AG10803 (cell line): Measurements from ENCODE around the gene DAPK2.

ENCODE experiments used
- DNase-seq: peaks from one replicate; pipeline ENCODE4 v3.0.0; 2010; ENCODE audit warnings: low read depth
- H3K4me3 ChIP-seq: 2 replicates; pipeline ENCODE4 v1.5.1; 2011; ENCODE audit warnings: mild to moderate bottlenecking, low read length, control low read depth
- CTCF ChIP-seq: conservative IDR thresholded peaks from 2 replicates; pipeline ENCODE4 v1.5.1; 2011; ENCODE audit warnings: mild to moderate bottlenecking, low read length, control low read depth, inconsistent platforms

The DAPK2 gene

DNA sequence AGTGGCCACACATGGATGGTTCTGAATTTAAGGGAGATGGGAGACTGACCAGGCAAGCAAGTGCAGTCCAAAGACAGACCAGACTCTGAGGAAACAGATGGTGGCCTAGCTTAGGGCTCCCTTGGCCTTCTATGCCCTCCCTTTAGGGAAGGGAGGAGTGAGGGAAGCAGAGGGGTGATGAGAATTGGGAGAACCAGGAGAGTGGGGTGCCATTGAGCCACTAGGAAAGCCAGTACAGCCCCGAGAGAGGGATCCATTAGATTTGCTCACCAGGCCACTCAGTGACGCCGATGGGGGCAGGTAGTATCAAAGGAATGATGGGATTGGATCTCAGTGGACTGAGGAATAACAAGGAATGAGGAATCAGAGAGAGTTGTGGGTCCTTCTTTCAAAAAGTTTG lies 182.1 kb downstream of the DAPK2 start:
- TF ChIP-seq CTCF = no peak
- no peak overlapping the region for H3K4me3 ChIP-seq
- no peak for DNase-seq

DNA sequence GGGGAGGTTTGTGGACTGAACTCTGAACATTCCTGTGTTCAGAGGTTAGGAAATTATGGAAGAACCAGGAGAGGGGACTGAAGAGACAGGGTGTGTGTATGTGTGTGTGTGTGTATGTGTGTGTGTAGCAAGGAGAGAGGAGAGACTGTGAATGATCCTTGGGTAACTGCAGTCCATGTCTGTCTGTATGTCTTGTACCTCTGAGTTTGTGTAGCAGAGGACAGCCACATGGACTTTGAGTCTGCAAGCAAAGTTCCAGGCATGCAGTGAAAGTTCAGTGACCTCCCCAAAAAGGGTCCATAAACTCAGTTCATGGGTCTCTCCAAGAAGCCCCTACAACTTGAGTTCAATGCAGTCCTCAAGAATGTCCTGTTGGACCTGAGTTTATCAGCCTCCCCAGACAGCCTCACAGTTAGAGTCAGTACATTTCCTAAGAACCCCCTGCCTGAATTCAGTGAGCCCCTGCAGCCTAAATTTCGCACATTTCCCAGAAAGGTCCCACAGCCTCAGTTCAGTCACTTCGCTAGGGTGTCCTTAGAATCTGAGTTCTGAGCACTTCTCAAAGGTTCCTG lies 184.3 kb downstream of the DAPK2 start:
- no peak overlapping the region for H3K4me3 ChIP-seq
- TF ChIP-seq CTCF = no peak
- no peak for DNase-seq

DNA sequence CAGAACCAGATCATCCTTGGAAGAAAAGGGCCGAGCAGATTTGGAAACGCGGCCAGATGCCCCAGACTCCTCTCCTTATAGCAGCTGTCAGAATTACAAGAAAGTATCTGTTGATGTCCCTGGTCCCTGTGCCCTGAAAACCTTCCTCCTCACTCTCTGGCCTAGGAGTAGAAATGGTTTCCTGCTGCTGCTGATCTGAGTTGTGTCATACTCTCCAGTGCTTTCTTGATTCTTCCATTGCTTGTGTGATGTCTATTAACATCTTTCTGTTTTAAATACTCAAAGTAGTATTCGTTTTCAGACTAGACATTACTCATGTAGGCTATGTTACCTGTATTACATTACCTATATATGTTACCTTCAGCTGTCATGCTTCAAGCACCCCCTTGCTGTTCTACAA lies 185.7 kb downstream of the DAPK2 start:
- H3K4me3 ChIP-seq = no peak overlapping the region
- DNase-seq = no peak
- no peak for TF ChIP-seq CTCF

GRCh38 chr15:63860155-63860554 lies 186.1 kb downstream of the DAPK2 start:
- H3K4me3 ChIP-seq = no peak overlapping the region
- TF ChIP-seq CTCF = no peak
- no peak for DNase-seq

GRCh38 chr15:63858881-63859280 lies 187.4 kb downstream of the DAPK2 start:
- no peak for TF ChIP-seq CTCF
- H3K4me3 ChIP-seq = no peak overlapping the region
- DNase-seq = peak; percentile 58

DNA sequence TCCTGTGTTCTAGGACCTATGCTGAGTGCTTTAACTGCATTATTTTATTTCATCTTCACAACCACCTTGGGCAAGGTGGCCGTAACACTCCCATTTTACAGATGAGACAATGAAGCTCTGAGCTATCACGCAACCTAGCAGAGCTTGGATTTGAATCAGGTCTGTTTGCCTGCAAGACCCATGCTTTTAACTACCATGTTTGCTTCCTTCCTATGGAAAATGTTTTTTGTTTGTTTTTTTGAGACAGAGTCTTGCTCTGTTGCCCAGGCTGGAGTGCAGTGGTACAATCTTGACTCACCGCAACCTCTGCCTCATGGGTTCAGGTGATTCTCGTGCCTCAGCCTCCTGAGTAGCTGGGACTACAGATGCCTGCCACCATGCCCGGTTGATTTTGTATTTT lies 187.8 kb downstream of the DAPK2 start:
- no peak overlapping the region for H3K4me3 ChIP-seq
- DNase-seq = no peak
- no peak for TF ChIP-seq CTCF

DNA sequence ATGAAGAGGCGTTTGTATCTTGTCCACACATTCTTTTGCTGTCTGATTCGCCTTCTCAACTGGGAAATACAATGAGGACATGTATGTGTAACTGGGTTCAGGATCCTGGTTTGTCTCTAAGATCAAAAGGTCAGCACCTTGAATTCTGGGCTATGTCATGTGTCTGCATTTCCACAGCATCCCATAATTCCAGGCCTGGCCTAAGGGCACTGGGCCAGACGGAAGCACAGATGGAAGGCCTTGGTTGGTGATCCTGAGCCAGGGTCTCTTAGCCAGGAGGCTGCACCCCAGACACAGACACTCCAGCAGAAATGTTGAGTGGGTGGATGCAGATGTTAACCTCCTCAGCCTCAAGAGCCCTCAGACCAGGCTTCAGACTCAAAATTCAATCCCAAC lies 188.8 kb downstream of the DAPK2 start:
- DNase-seq = no peak
- no peak for TF ChIP-seq CTCF
- no peak overlapping the region for H3K4me3 ChIP-seq
